Erythroblast (primary cell): ENCODE results near the gene ACSL3.
"Not testable (repeated sequence)": the region's sequence is repeated elsewhere in the genome, so short reads cannot be mapped to it uniquely, and the experiment has no call there.

Source experiments
- DNase-seq, 2 experiments: peaks; one replicate each; lab custom pipeline; 2025; lab: John Stamatoyannopoulos, UW
- GATA1 ChIP-seq: IDR thresholded peaks from 2 replicates; pipeline ENCODE4 v1.6.1; 2011; ENCODE audit warnings: low read depth, mild to moderate bottlenecking, control low read depth, low read length, moderate library complexity
- POLR2A ChIP-seq: IDR thresholded peaks from 2 replicates; pipeline ENCODE4 v1.6.1; 2011; ENCODE audit warnings: mild to moderate bottlenecking, low read length

ACSL3 gene

GRCh38 chr2:222840060-222840802 lies 20.6 kb upstream of the ACSL3 start:
- TF ChIP-seq GATA1, result no peak
- TF ChIP-seq POLR2A, result no peak
- no peak for DNase-seq

- no peak for DNase-seq
- no peak for TF ChIP-seq GATA1
- TF ChIP-seq POLR2A, result no peak
Measured at GRCh38 chr2:222842491-222843174, 18.2 kb upstream of the ACSL3 start.

GRCh38 chr2:222844323-222844722 lies 16.5 kb upstream of the ACSL3 start:
- TF ChIP-seq GATA1, result no peak
- TF ChIP-seq POLR2A, result no peak
- no peak for DNase-seq

DNA sequence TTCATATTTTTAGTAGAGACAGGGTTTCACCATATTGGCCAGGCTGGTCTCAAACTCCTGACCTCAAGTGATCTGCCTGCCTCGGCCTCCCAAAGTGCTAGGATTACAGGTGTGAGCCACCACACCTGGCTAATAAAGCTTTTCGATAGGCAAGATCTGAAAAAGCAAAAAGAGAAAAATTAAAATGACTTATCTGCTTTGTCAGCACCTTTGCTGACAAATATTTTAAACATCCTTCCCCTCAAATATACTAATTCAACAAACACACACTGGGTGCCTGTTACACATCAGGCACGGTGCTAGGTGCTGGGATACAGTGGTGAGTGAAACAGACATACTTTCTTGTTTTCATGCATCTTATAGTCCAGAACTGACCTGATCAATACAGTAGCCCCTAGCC lies 15.5 kb upstream of the ACSL3 start:
- DNase-seq, result not testable (repeated sequence)

GRCh38 chr2:222846003-222846402 lies 14.8 kb upstream of the ACSL3 start:
- TF ChIP-seq POLR2A (no peak), GATA1 (no peak)
- no peak for DNase-seq

- DNase-seq, result not testable (repeated sequence)
Measured at GRCh38 chr2:222848031-222848430, 12.8 kb upstream of the ACSL3 start.

GRCh38 chr2:222848862-222849261 lies 12.0 kb upstream of the ACSL3 start:
- no peak for DNase-seq
- TF ChIP-seq GATA1 (no peak), POLR2A (no peak)

DNA sequence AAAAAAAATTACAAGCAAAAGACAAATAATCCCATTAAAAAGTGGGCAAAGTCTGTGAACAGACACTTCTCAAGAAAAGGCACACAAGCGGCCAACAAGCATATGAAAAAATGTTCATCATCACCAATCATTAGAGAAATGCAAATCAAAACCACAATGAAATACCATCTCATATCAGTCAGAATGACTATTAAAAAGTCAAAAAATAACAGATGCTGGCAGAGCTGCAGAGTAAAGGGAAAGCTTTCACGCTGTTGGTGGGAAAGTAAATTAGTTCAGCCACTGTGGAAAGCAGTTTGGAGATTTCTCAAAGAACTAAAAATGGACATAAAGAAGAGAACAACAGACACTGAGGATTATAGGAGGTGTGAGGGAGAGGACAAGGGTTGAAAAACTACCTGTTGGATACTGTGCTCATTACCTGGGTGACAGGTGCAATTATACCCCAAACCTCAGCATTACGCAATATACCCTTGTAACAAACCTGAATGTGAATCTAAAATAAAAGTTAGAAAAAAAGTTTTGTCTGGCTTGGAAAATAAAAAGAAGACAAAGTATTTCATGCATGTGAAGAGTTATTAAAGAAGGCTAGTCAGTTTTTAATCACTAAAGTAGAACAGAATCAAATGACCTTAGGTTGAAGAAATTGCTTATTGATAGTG lies 8.7 kb upstream of the ACSL3 start:
- DNase-seq, result no peak
- TF ChIP-seq GATA1 (no peak), POLR2A (no peak)

- no peak for DNase-seq
- TF ChIP-seq POLR2A (no peak), GATA1 (no peak)
Measured at GRCh38 chr2:222854773-222855700, 5.8 kb upstream of the ACSL3 start.

DNA sequence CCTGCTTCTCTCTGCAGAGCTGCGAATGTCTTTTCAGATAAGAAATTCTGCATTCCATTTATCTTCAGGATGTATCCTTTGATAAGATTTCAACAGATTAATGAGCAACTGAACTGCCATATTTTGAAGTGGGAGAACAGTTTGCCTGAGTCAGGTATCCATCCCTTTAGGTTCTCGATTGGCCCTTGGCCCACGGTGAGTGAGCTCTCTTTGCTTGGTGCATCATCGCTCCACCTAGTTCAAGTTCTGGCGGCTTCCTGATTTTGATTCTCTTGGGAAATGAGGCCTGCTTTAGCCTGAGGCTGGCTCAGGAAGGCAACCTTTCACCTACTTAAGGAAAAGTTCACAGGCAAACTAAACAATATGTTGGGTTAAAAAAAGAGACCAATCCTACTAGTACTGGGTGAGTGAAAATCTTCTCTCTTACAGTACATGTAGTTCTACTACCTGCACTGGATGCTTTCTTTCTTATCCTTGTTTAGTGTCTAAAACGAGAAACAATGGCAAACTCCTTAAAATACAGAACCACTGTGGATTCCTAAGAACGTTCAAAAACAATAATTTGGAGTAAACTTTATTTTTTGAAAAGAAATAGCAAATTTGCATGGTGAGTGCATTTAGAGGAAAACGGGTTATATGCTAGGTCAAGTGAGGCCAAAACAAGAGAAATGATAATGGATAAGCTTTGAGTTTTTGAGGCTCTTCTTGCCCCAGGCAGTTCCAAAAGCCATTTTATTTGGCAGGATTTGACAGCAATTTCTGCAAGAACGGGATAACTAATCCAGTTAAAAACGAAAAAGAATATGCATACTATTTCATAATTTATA lies 837 bp upstream of the ACSL3 start:
- DNase-seq, result peak; percentile 59 to 66
- TF ChIP-seq GATA1 (no peak), POLR2A (no peak)

GRCh38 chr2:222861411-222862105 lies 722 bp downstream of the ACSL3 start:
- TF ChIP-seq POLR2A (no peak), GATA1 (no peak)
- DNase-seq, result peak; percentile 74 to 84
